H1 (cell line): ENCODE results near the gene CAMTA1. TPM values are rescaled to one million over a fixed set of nuclear protein-coding genes. Genes with fewer than 3 reads are reported as not detected.

Experiments used
- CTCF ChIA-PET: fragments of 300-600 bp; sonication (Branson Sonifier 250); formaldehyde crosslinking; loops from one replicate; lab custom pipeline; 2021; ENCODE audit not compliant: partially characterized antibody; lab: Charles Lee
- POLR2A ChIA-PET: fragments of 300-600 bp; sonication (Branson Sonifier 250); formaldehyde crosslinking; loops from one replicate; lab custom pipeline; 2021; ENCODE audit warnings: inconsistent platforms; ENCODE audit not compliant: partially characterized antibody; lab: Charles Lee
- DNase-seq, 2 experiments: peaks; one replicate each; pipeline versions ENCODE4 v3.0.0 to v3.0.0-alpha.2; 2010 to 2022; ENCODE audit warnings: low spot score in 2 of 2, low read depth in 1 of 2, mixed read lengths in 1 of 2
- FAIRE-seq: peaks from 2 replicates; lab custom pipeline; 2011; peaks lifted over from hg19 to GRCh38; lab: Jason Lieb, UNC
- H2AFZ ChIP-seq: 2 replicates; pipeline ENCODE4 v1.8.1; 2012; ENCODE audit warnings: low read length, inconsistent platforms
- H2AK5ac ChIP-seq: 2 replicates; pipeline ENCODE4 v1.6.1; 2013; ENCODE audit warnings: low read depth, low read length
- H2BK120ac ChIP-seq: replicated peaks from 2 replicates; pipeline ENCODE3; 2013; ENCODE audit warnings: low read depth, low read length, inconsistent platforms
- H2BK12ac ChIP-seq: 2 replicates; pipeline ENCODE4 v1.6.1; 2013; ENCODE audit warnings: low read depth, low read length
- H2BK15ac ChIP-seq: 2 replicates; pipeline ENCODE4 v1.6.1; 2013; ENCODE audit warnings: low read length
- H2BK20ac ChIP-seq: 2 replicates; pipeline ENCODE4 v1.6.1; 2013; ENCODE audit warnings: low read length
- H2BK5ac ChIP-seq: 2 replicates; pipeline ENCODE4 v1.6.1; 2013; ENCODE audit warnings: low read depth, low read length
- H3K14ac ChIP-seq: 2 replicates; pipeline ENCODE4 v1.6.1; 2013; ENCODE audit warnings: inconsistent platforms; ENCODE audit not compliant: insufficient read length
- H3K18ac ChIP-seq: 2 replicates; pipeline ENCODE4 v1.6.1; 2013; ENCODE audit warnings: low read length; ENCODE audit errors: extremely low read depth
- H3K23ac ChIP-seq: 2 replicates; pipeline ENCODE4 v1.6.1; 2013; ENCODE audit warnings: inconsistent platforms; ENCODE audit not compliant: insufficient read length
- H3K23me2 ChIP-seq: 2 replicates; pipeline ENCODE4 v1.6.1; 2013; ENCODE audit warnings: low read depth, low read length
- H3K27ac ChIP-seq: 2 replicates; pipeline ENCODE4 v1.6.1; 2011; ENCODE audit warnings: low read depth, low read length, inconsistent platforms
- H3K27me3 ChIP-seq, 4 experiments: replicated peaks in 1 of 4; 1 replicate in 1 of 4; 2 replicates in 3 of 4; pipeline versions ENCODE4 v1.6.1 to v1.8.1; 2011 to 2013; ENCODE audit warnings: low read length in 3 of 4, mild to moderate bottlenecking in 3 of 4, inconsistent platforms in 2 of 4, mixed read lengths in 2 of 4, moderate library complexity in 1 of 4; ENCODE audit not compliant: control insufficient read depth in 3 of 4, insufficient read depth in 3 of 4; ENCODE audit errors: extremely low read depth in 1 of 4
- H3K36me3 ChIP-seq, 4 experiments: 2 replicates each; pipeline versions ENCODE4 v1.6.1 to v1.8.1; 2011 to 2013; ENCODE audit warnings: mild to moderate bottlenecking in 4 of 4, low read length in 3 of 4, moderate library complexity in 2 of 4, control low read depth in 1 of 4, inconsistent platforms in 1 of 4; ENCODE audit not compliant: insufficient read depth in 4 of 4, control insufficient read depth in 2 of 4
- H3K4ac ChIP-seq: replicated peaks from 2 replicates; pipeline ENCODE3; 2013; ENCODE audit warnings: low read length, low read depth, mixed read lengths, inconsistent platforms; ENCODE audit not compliant: insufficient read length
- H3K4me1 ChIP-seq, 4 experiments: replicated peaks in 1 of 4; 1 replicate in 1 of 4; 2 replicates in 3 of 4; pipeline versions ENCODE4 v1.6.1 to v1.8.1; 2011 to 2013; ENCODE audit warnings: low read length in 3 of 4, inconsistent platforms in 2 of 4, mixed read lengths in 1 of 4; ENCODE audit not compliant: insufficient read depth in 4 of 4, control insufficient read depth in 3 of 4
- H3K4me2 ChIP-seq, 2 experiments: 2 replicates each; pipeline versions ENCODE4 v1.6.1 to v1.8.1; 2011 to 2013; ENCODE audit warnings: low read depth in 2 of 2, low read length in 2 of 2, control low read depth in 1 of 2, inconsistent platforms in 1 of 2, mild to moderate bottlenecking in 1 of 2; ENCODE audit not compliant: insufficient read depth in 1 of 2
- H3K4me3 ChIP-seq, 4 experiments: fragments of 200-600, 300-600 bp in 1 of 4; sonication (generic), shearing (Covaris generic), sonication (Bioruptor Twin) in 1 of 4; 2 replicates each; pipeline versions ENCODE4 v1.5.1 to v1.8.1; 2011 to 2016; ENCODE audit warnings: low read length in 4 of 4, low read depth in 3 of 4, control low read depth in 2 of 4, inconsistent platforms in 2 of 4, mild to moderate bottlenecking in 2 of 4, mixed read lengths in 1 of 4, moderate library complexity in 1 of 4; ENCODE audit not compliant: insufficient read depth in 2 of 4; ENCODE audit errors: extremely low read depth in 1 of 4
- H3K56ac ChIP-seq: replicated peaks from 2 replicates; pipeline ENCODE3; 2013; ENCODE audit warnings: low read depth, mild to moderate bottlenecking, mixed read lengths, low read length, inconsistent platforms; ENCODE audit not compliant: insufficient read length
- H3K79me1 ChIP-seq: 2 replicates; pipeline ENCODE4 v1.6.1; 2013; ENCODE audit warnings: low read depth, low read length, control low read depth
- H3K79me2 ChIP-seq, 2 experiments: 2 replicates each; pipeline versions ENCODE4 v1.6.1 to v1.8.1; 2012 to 2013; ENCODE audit warnings: low read length in 2 of 2, mild to moderate bottlenecking in 2 of 2, inconsistent platforms in 1 of 2; ENCODE audit not compliant: insufficient read depth in 2 of 2, control insufficient read depth in 1 of 2
- H3K9ac ChIP-seq, 4 experiments: replicated peaks in 1 of 4; 1 replicate in 1 of 4; 2 replicates in 3 of 4; pipeline versions ENCODE4 v1.6.1 to v1.8.1; 2011 to 2013; ENCODE audit warnings: low read depth in 3 of 4, low read length in 3 of 4, control low read depth in 2 of 4, mild to moderate bottlenecking in 2 of 4, moderate library complexity in 2 of 4, inconsistent platforms in 1 of 4; ENCODE audit errors: extremely low read depth in 1 of 4
- H3K9me3 ChIP-seq, 2 experiments: 2 replicates each; pipeline versions ENCODE4 v1.6.1 to v1.8.1; 2012 to 2013; ENCODE audit warnings: mild to moderate bottlenecking in 2 of 2, moderate library complexity in 2 of 2, control low read depth in 1 of 2, inconsistent platforms in 1 of 2, low read depth in 1 of 2, low read length in 1 of 2, mixed read lengths in 1 of 2; ENCODE audit not compliant: insufficient read depth in 2 of 2
- H4K20me1 ChIP-seq, 2 experiments: replicated peaks in 1 of 2; 2 replicates each; pipeline versions ENCODE3 to v1.8.1; 2011 to 2013; ENCODE audit warnings: inconsistent platforms in 2 of 2, low read length in 2 of 2, mild to moderate bottlenecking in 1 of 2; ENCODE audit not compliant: insufficient read depth in 2 of 2, control insufficient read depth in 1 of 2
- H4K5ac ChIP-seq: 2 replicates; pipeline ENCODE4 v1.6.1; 2013; ENCODE audit warnings: low read length, low read depth, mixed read lengths, inconsistent platforms; ENCODE audit not compliant: insufficient read length
- H4K8ac ChIP-seq: 2 replicates; pipeline ENCODE4 v1.8.0; 2013; ENCODE audit warnings: mild to moderate bottlenecking, moderate library complexity, low read length, inconsistent platforms; ENCODE audit not compliant: insufficient read depth; ENCODE audit errors: extremely low read depth
- H4K91ac ChIP-seq: replicated peaks from 2 replicates; pipeline ENCODE3; 2013; ENCODE audit warnings: low read length, mixed read lengths, inconsistent platforms; ENCODE audit not compliant: insufficient read length
- ATF2 ChIP-seq: IDR thresholded peaks from 2 replicates; pipeline ENCODE4 v1.6.1; 2012; ENCODE audit warnings: low read length, inconsistent platforms
- CBX8 ChIP-seq: fragments of 300-800, 300-1000 bp; sonication (generic); IDR thresholded peaks from 2 replicates; pipeline ENCODE4 v1.7.1; 2016; ENCODE audit warnings: low read depth, low read length, borderline replicate concordance
- CHD1 ChIP-seq: IDR thresholded peaks from 2 replicates; pipeline ENCODE4 v1.6.1; 2012; ENCODE audit warnings: low read depth, low read length, improper control_type of control experiment
- E2F6 ChIP-seq: IDR thresholded peaks from 2 replicates; pipeline ENCODE4 v1.6.1; 2012; ENCODE audit warnings: inconsistent platforms
- EP300 ChIP-seq, 2 experiments: IDR thresholded peaks; 1 replicate in 1 of 2; 2 replicates in 1 of 2; pipeline ENCODE4 v1.6.1; 2011 to 2012; ENCODE audit warnings: low read depth in 2 of 2, low read length in 2 of 2, mild to moderate bottlenecking in 2 of 2, borderline replicate concordance in 1 of 2, inconsistent platforms in 1 of 2, moderate library complexity in 1 of 2
- HDAC2 ChIP-seq, 2 experiments: fragments of 300-600 bp in 1 of 2; sonication (generic) in 1 of 2; IDR thresholded peaks; 2 replicates each; pipeline ENCODE4 v1.6.1; 2011 to 2012; ENCODE audit warnings: low read depth in 2 of 2, low read length in 2 of 2, mild to moderate bottlenecking in 2 of 2, moderate library complexity in 2 of 2, borderline replicate concordance in 1 of 2, inconsistent platforms in 1 of 2
- KDM1A ChIP-seq: fragments of 200-600, 300-600 bp; sonication (generic); IDR thresholded peaks from 2 replicates; pipeline ENCODE4 v1.7.1; 2016; ENCODE audit warnings: mild to moderate bottlenecking, low read length, borderline replicate concordance
- KDM5A ChIP-seq: fragments of 200-600 bp; IDR thresholded peaks from 2 replicates; pipeline ENCODE4 v1.7.1; 2012; ENCODE audit warnings: mild to moderate bottlenecking, low read length, inconsistent platforms, mixed read lengths
- PHF8 ChIP-seq: fragments of 200-600 bp; sonication (generic); conservative IDR thresholded peaks from 2 replicates; pipeline ENCODE4 v1.7.1; 2012; ENCODE audit warnings: low read depth, mild to moderate bottlenecking, inconsistent platforms, low read length, moderate library complexity
- SIN3A ChIP-seq, 2 experiments: IDR thresholded peaks in 1 of 2; conservative IDR thresholded peaks in 1 of 2; 2 replicates each; pipeline ENCODE4 v1.6.1; 2011 to 2012; ENCODE audit warnings: low read length in 2 of 2, improper control_type of control experiment in 1 of 2, low read depth in 1 of 2, mild to moderate bottlenecking in 1 of 2
- whole genome bisulfite sequencing, 2 experiments: shearing (Covaris generic) in 1 of 2; methylation state at CpG; one replicate each; pipeline versions ENCODE4 v1.1.6 to v1.1.7; 2013 to 2015; ENCODE audit warnings: low lambda C conversion rate in 2 of 2, mixed read lengths in 2 of 2, inconsistent platforms in 1 of 2, low coverage in 1 of 2, missing lambda C conversion rate in 1 of 2; ENCODE audit not compliant: insufficient replicate concordance in 2 of 2, insufficient coverage in 1 of 2, insufficient read length in 1 of 2; ENCODE audit errors: extremely low coverage in 1 of 2, missing lambda C conversion rate in 1 of 2; 5-methylcytosine and 5-hydroxymethylcytosine counted together
- polyA plus RNA-seq, 7 experiments: library from polyadenylated mRNA; depleted of rRNA in 3 of 7; stranded (reverse) in 5 of 7; unstranded in 2 of 7; fragments of >200 nt in 5 of 7; fragments of 200-250 nt in 2 of 7; gene quantifications; 1 replicate in 5 of 7; 2 replicates in 1 of 7; 4 replicates in 1 of 7; pipeline versions ENCODE4 v1.2.1 to v1.2.3, GENCODE V29; 2011 to 2013; ENCODE audit warnings: missing spikeins in 2 of 7, mixed read lengths in 2 of 7
- total RNA-seq: library from RNA; stranded (reverse); fragmentation: NEBNext Ultra II Directional; extraction: Animal tissue kit (Norgen Biotek cat#: 25700); gene quantifications from 2 replicates; pipeline ENCODE4 v1.2.1, GENCODE V29; 2021

Gene CAMTA1
- total and polyA plus RNA-seq, 2 of the 8 experiments (the other 6 are each of a cell fraction or from before 2014, with no cell fraction given): 65.0 to 119 TPM

GRCh38 chr1:7654725-7655124 lies 869.5 kb downstream of the CAMTA1 start:
- H3K9ac ChIP-seq: no peak overlapping the region
- H4K91ac ChIP-seq: no peak overlapping the region
- DNase-seq (no peak), FAIRE-seq (no peak)
- no peak overlapping the region for H2AFZ ChIP-seq
- 89% methylated on average over 1 of the region's 1 CpG; no CpG with 5 or more reads in 1 of the 2 experiments for WGBS, 2 experiments
- H3K27me3 ChIP-seq: no peaks in the 10 kb centered on the region
- no peak overlapping the region for H2BK20ac ChIP-seq
- H3K23me2 ChIP-seq: peaks cover 13% of the 10 kb centered on the region; the same call in 1 of the 2 replicates
- H3K14ac ChIP-seq: no peak overlapping the region
- H3K56ac ChIP-seq: peak overlapping the region; percentile 98
- H3K23ac ChIP-seq: no peak overlapping the region
- H2BK5ac ChIP-seq: no peak overlapping the region
- no peak overlapping the region for H3K4me3 ChIP-seq
- no peak overlapping the region for H2BK12ac ChIP-seq
- H3K27ac ChIP-seq: no peak overlapping the region
- no peak overlapping the region for H2AK5ac ChIP-seq
- no peak overlapping the region for H3K18ac ChIP-seq
- H3K79me2 ChIP-seq: no peaks in the 10 kb centered on the region
- peaks cover 0 to 4% (median 0%) of the 10 kb centered on the region in 4 experiments; a peak in 2 of 7 replicates for H3K4me1 ChIP-seq
- H4K5ac ChIP-seq: no peak overlapping the region
- peaks cover 0 to 12% of the 10 kb centered on the region in 2 experiments for H4K20me1 ChIP-seq
- no peak overlapping the region for H3K4me2 ChIP-seq
- no peaks in the 10 kb centered on the region for H3K9me3 ChIP-seq
- POLR2A ChIA-PET: no interaction called here
- no peak overlapping the region for H3K4ac ChIP-seq
- H2BK15ac ChIP-seq: no peak overlapping the region
- no peak overlapping the region for H2BK120ac ChIP-seq
- H4K8ac ChIP-seq: no peak overlapping the region
- CTCF ChIA-PET: interaction anchor here (1.9 to 8.4 kb wide), 2 partner anchors 11 to 14 kb away, joined by 7 to 60 read pairs; no protein-coding TSS in a partner anchor
- no peaks in the 10 kb centered on the region; the same call in 1 of the 2 replicates for H3K79me1 ChIP-seq
- no peaks in the 10 kb centered on the region for H3K36me3 ChIP-seq
- TF ChIP-seq CHD1: no peak
- TF ChIP-seq E2F6: no peak
- no peak for TF ChIP-seq EP300 (IDR thresholded peaks at IDR 0.05; ENCODE audit: borderline replicate concordance in 1 of 2, low read depth in 2 of 2, low read length in 2 of 2)
- no peak for TF ChIP-seq KDM5A
- TF ChIP-seq CBX8: no peak
- no peak for TF ChIP-seq KDM1A
- TF ChIP-seq ATF2: no peak
- TF ChIP-seq HDAC2 (IDR thresholded peaks at IDR 0.05; ENCODE audit: borderline replicate concordance in 1 of 2, low read depth in 2 of 2, low read length in 2 of 2): no peak
- TF ChIP-seq PHF8: no peak
- no peak for TF ChIP-seq SIN3A (conservative IDR thresholded peaks at IDR 0.05 in 1 of 2, IDR thresholded peaks at IDR 0.05 in 1 of 2; ENCODE audit: low read depth in 1 of 2, low read length in 2 of 2)
